HG03095 (cell line): ENCODE measurements around the gene APLN.

Source experiments
- ATAC-seq: cut with Tn5 transposase; IDR thresholded peaks from one replicate; pipeline ENCODE4 v1.9.1; 2021; ENCODE audit warnings: moderate library complexity; ENCODE audit not compliant: unreplicated experiment

Gene APLN

GRCh38 chrX:129654652-129655546 lies at the start of gene APLN:
APLN (minus strand) TSS chrX:129654956; CDS start chrX:129654630, 326 bp downstream.
- no peak for ATAC-seq

- ATAC-seq = no peak
Observed at GRCh38 chrX:129704491-129704890, 49.7 kb upstream of the APLN start.

- ATAC-seq = no peak
Observed at GRCh38 chrX:129701624-129702069, 46.9 kb upstream of the APLN start.

GRCh38 chrX:129700536-129700935 lies 45.8 kb upstream of the APLN start:
- ATAC-seq = no peak

GRCh38 chrX:129698150-129698549 lies 43.4 kb upstream of the APLN start:
- no peak for ATAC-seq

- no peak for ATAC-seq
Observed at GRCh38 chrX:129697204-129697829, 42.6 kb upstream of the APLN start.

GRCh38 chrX:129696463-129697155 lies 41.9 kb upstream of the APLN start:
- no peak for ATAC-seq

- ATAC-seq = no peak
Observed at GRCh38 chrX:129695937-129696336, 41.2 kb upstream of the APLN start.

- ATAC-seq = no peak
Observed at GRCh38 chrX:129695535-129695934, 40.8 kb upstream of the APLN start.

- no peak for ATAC-seq
Observed at GRCh38 chrX:129694805-129695204, 40.0 kb upstream of the APLN start.

- no peak for ATAC-seq
Observed at GRCh38 chrX:129693354-129693753, 38.6 kb upstream of the APLN start.

- ATAC-seq = no peak
Observed at GRCh38 chrX:129690435-129690834, 35.7 kb upstream of the APLN start.

- no peak for ATAC-seq
Observed at GRCh38 chrX:129689796-129690195, 35.0 kb upstream of the APLN start.

GRCh38 chrX:129688097-129688496 lies 33.3 kb upstream of the APLN start:
- no peak for ATAC-seq

GRCh38 chrX:129686422-129686948 lies 31.7 kb upstream of the APLN start:
- ATAC-seq = no peak

- no peak for ATAC-seq
Observed at GRCh38 chrX:129682979-129683378, 28.2 kb upstream of the APLN start.

- no peak for ATAC-seq
Observed at GRCh38 chrX:129679901-129680300, 25.1 kb upstream of the APLN start.

- no peak for ATAC-seq
Observed at GRCh38 chrX:129678614-129679195, 23.9 kb upstream of the APLN start.

- ATAC-seq = no peak
Observed at GRCh38 chrX:129667412-129667811, 12.7 kb upstream of the APLN start.

- no peak for ATAC-seq
Observed at GRCh38 chrX:129665916-129666644, 11.3 kb upstream of the APLN start.
